ENCODE measurements around the gene SGCG. TPM values are rescaled to one million over a fixed set of nuclear protein-coding genes. Genes with fewer than 3 reads are reported as not detected.

SGCG gene
- total RNA-seq, 1 donor from 2014 or later = 80.5 TPM

GRCh38 chr13:23320926-23321534 is 140.3 kb downstream of the SGCG start:
- ATAC-seq = no peak

GRCh38 chr13:23321535-23322241 is 140.9 kb downstream of the SGCG start:
- DNase-seq (ENCODE audit: missing footprints) = peak; percentile 70
- peak; percentile 80 for ATAC-seq
- intact Hi-C loops (cut with DNase I) = no loop called here

More at GRCh38 chr13:23320926-23321534, 140.3 kb downstream of the SGCG start:
- DNase-seq (ENCODE audit: missing footprints) = no peak
- intact Hi-C loops (cut with DNase I) = no loop called here

GRCh38 chr13:23322353-23323336 is 141.9 kb downstream of the SGCG start:
- DNase-seq (ENCODE audit: missing footprints) = no peak
- intact Hi-C loops (cut with DNase I) = no loop called here
- ATAC-seq = no peak

DNA sequence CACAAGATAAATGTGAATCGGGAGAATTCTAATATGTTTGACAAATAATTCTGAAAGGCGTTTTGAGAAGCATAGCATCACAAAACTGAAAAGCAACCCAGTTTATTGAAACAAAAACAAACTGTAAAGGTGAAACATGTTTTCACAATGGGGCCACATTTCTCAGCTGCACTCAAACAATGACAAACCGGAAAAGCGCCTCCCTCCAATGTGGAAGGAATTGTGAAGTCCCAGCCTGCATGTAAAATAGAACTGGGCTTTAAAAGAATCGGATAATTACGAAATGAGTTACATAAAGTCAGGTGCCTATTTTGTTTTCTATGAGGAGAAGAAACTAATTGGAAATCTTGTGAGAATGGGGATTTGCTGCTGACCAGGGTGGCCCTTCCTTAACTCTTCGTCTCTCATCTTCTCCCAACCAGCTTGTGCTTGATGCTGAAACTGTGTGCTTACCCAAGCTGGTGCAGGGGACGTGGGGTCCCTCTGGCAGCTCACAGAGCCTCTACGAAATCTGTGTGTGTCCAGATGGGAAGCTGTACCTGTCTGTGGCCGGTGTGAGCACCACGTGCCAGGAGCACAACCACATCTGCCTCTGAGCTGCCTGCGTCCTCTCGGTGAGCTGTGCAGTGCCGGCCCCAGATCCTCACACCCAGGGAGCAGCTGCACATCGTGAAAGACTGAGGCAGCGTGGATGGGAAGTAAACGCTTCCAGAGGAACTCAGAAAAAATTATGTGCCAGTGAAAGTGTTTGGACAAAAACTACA is 143.3 kb downstream of the SGCG start:
- DNase-seq (ENCODE audit: missing footprints) (no peak), ATAC-seq (no peak)
- intact Hi-C loops (cut with DNase I) = no loop called here

- ATAC-seq (no peak), DNase-seq (ENCODE audit: missing footprints) (no peak)
- intact Hi-C loops (cut with DNase I) = no loop called here
Observed at GRCh38 chr13:23325191-23325590, 144.4 kb downstream of the SGCG start.

DNA sequence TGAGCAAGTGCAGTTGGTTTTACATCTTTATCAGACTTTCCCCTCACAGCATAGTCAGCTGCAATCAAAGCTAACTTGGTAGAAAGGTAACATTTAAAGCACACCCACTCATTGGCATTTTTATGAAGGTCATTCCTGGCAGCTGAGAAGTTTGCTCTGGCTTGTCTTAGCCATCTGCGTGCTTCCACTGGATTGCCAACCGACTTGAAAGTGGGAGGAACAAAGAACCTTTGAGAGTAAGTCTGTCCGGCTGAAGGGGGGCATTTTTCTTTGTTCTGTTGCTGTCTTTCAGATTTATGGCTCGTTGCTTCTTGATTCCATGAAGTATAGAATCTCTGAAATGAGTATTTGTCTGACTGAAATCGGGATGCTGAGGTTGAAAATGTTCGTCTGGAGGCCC is 149.6 kb downstream of the SGCG start:
- intact Hi-C loops (cut with DNase I) = no loop called here
- ATAC-seq (no peak), DNase-seq (ENCODE audit: missing footprints) (no peak)

DNA sequence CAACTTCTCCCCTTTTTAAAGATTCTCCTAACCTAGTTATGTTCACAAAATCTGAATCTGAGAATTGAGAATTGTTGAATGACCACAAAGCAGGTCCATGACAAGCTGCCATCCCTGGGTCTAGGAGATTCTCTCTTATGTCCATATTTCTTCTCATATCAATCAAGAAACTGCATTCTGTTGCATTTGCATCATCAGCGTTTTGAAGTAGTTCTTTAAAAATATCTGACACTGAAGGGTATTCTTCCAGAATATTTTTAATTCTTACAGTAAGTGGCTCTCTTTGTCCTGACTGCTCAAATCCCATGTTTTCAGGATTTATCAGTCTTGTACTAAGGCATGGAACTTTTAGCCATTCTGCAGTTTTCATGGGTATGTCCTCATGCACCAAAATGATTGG is 158.4 kb downstream of the SGCG start:
- DNase-seq (ENCODE audit: missing footprints) = no peak
- intact Hi-C loops (cut with DNase I) = no loop called here
- no peak for ATAC-seq

DNA sequence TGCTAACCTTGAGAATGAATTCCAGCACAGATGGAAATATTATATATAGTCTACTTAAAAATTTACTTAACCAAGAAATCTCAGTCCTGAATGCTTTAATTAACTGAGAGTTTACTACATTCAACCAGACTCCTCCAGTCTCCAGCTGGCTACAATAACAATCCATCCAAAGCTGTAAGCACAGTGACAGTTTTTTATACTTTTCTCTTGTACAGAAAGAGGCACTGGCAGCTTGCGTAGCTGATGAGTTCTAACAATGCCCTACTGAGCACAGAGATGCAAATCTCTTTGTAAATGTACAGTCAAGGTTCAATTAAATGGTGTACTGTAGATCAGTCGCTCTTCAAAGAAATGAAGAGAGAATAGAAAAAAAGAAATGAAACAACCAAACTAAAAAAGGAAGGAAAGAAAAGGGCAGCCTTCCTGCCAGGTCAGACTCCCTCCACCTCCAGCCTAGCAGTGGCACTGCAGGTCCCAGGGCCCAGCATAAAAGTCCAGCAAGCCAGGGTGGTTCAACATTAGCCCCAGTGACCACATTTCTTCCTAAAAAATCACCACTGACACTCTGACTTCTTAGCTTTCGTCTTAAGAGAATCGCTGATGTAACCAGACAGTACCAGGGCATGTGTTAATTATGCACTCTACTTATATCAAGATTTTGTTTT is 164.3 kb downstream of the SGCG start:
- intact Hi-C loops (cut with DNase I) = no loop called here
- ATAC-seq (no peak), DNase-seq (ENCODE audit: missing footprints) (no peak)

DNA sequence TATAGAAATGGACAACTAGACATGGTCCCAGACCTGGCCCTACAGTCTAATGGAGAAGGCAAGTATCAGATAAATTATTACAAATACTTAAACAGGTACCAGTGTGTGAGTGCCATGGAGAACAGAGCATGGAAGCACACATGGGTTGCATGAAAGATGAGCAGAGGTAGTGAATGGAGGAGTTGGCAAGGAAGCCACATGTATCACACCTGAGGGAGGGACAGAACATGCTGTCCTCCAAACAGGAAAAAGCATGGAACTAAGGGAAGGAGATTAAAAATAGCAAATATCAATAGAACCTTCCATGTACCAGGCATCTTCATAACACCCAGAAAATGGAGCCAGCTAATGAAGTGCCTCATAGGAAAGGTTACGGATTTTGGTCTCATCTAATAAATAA is 166.8 kb downstream of the SGCG start:
- intact Hi-C loops (cut with DNase I) = no loop called here
- ATAC-seq (no peak), DNase-seq (ENCODE audit: missing footprints) (no peak)

GRCh38 chr13:23348262-23349127 is 167.7 kb downstream of the SGCG start:
- ATAC-seq = peak; percentile 39
- no peak for DNase-seq (ENCODE audit: missing footprints)
- intact Hi-C loops (cut with DNase I) = no loop called here

DNA sequence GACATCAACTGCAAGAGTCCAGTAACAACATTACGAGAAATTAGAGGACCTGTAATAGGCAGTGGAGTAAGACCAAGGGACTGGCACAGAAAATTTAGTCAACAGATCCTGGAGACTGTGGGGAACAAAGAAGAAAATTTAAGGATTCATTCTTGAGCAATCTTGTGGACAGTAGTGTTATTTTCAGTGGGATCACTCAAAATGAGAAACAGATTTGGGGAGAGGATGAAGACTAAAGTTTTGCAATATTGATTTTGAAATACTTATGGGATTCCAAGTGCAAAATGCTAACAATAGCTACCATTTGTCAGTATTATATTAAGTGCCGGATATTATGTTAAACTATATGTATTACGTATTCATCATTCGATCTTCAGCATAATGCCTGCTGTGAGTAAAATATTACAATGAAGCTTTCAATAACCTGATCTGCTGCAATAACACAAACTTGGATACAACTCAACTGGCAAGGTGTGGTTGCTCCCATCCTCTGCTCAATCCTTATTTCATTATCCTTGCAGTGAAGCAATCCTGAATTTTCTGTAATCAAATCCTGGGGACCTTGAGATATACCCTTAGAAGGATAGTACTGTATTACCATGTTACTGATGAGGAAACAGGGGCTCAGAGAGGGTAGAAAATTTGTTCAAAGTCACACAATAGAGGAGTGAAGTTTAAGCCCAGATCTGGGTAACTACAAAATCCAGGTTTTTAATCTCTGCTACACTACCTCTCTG is 168.6 kb downstream of the SGCG start:
- no peak for DNase-seq (ENCODE audit: missing footprints)
- intact Hi-C loops (cut with DNase I) = no loop called here
- peak; percentile 37 for ATAC-seq

DNA sequence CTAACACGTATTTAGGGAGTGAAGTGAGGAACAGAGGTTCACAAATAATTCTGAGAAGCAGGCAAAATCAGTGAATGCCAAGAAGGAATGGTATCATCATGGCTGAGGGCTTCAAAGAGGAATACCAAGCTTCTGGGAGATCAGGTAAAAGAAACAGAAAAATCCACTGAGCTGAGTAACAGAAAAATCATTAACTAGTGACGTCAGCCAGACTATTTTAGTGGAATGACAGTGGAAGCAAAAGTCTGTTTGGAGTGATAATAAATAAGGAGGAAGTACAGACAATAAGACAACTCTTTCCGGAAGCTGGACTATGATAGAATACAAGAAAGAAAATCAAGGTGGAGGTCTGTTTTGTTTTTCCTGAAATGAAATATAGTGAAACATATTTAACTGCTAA is 169.2 kb downstream of the SGCG start:
- no peak for ATAC-seq
- no peak for DNase-seq (ENCODE audit: missing footprints)
- intact Hi-C loops (cut with DNase I) = no loop called here

- ATAC-seq = no peak
Observed at GRCh38 chr13:23352161-23352560, 171.4 kb downstream of the SGCG start.

GRCh38 chr13:23354520-23354919 is 173.7 kb downstream of the SGCG start:
- no peak for ATAC-seq
- intact Hi-C loops (cut with DNase I) = no loop called here
- DNase-seq (ENCODE audit: missing footprints) = no peak

More at GRCh38 chr13:23352161-23352560, 171.4 kb downstream of the SGCG start:
- intact Hi-C loops (cut with DNase I) = no loop called here
- DNase-seq (ENCODE audit: missing footprints) = no peak

GRCh38 chr13:23356368-23356767 is 175.6 kb downstream of the SGCG start:
- no peak for ATAC-seq
- intact Hi-C loops (cut with DNase I) = no loop called here
- DNase-seq (ENCODE audit: missing footprints) = no peak

DNA sequence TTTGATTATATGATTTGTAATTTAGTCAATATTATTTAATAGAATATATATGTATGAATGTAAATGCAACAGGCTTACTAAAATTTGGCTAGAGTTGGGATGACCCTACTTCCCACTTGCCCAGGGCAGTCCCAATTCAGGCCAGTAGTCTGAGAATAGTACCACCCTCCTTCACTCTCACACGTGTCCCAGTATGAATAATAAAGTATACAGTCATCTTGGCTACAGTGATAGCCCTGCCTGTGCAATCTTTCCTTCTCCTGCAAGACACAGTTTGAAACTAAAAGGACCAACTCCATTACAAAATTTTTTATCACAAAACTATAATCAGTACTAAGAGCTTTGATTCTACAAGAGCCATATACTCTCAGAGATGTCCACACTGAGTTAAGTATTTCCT is 176.6 kb downstream of the SGCG start:
- DNase-seq (ENCODE audit: missing footprints) (no peak), ATAC-seq (no peak)
- intact Hi-C loops (cut with DNase I) = no loop called here

DNA sequence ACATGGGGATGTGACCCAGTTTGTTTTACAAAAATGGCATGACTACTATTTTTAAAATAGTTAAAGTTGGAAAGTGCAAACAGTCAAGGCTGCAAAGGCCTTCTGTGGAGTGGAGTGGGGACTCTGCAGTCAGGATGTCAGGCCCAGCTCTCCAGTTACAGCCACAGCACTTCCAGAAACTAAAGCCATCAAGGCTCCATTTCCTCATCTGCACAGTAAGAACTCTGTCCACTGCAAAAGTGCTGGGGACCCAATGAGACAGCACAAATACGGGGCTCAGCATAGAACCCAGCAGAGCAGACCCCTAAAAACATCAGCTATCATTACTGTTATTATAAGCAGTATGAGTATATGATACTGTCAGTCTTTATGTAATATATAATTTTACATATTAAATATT is 179.1 kb downstream of the SGCG start:
- ATAC-seq = no peak
- intact Hi-C loops (cut with DNase I) = no loop called here
- no peak for DNase-seq (ENCODE audit: missing footprints)

Data from Right ventricle myocardium inferior (tissue), 1 donor.